PC-3 (cell line): Measurements from ENCODE around the gene NDOR1.

Source experiments
- EZH2 ChIP-seq: fragments of 300-600 bp; sonication (generic); IDR thresholded peaks from one replicate; pipeline ENCODE4 v1.6.1; 2017; ENCODE audit warnings: antibody characterized with exemption, mild to moderate bottlenecking, low read length; ENCODE audit not compliant: unreplicated experiment
- TF ChIP-seq, protein P1 (sequence below): fragments of 300-600 bp; sonication (generic); conservative IDR thresholded peaks from 2 replicates; pipeline ENCODE4 v1.5.1; 2017; ENCODE audit warnings: antibody characterized with exemption, low read depth, mild to moderate bottlenecking, low read length

DNA sequence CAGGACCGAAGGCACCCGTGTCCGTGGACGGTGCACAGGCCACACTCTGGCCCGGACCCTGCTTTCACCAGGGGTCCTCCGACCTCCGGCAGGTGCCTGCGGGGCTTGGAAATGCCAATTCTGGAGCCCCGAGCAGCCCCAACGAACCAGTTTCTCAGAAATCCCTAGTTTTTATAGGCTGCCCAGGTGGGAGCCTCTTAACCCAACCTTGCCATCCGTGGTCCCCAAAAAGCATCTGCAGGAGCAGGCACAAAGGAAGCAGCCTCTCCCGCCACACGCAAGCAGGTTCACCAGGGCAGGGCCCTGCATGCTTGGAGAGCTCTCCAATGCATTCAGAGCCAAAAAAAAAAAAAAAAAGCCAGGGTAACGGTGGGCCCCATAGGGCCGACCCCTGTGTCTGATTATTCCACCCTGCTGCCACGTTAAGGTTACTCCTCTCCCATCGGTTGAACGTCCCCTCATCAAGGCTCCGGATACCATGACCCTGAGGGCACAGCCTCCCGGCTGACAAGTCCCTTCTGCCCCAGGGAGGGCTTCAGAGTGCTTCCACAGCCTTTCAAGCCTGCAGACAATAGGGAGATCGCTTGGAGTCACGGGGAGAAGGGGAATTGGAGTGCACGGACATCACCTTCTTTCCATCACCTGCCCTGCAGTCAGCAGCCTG lies 4.2 kb upstream of the NDOR1 start:
- TF ChIP-seq, protein P1, sequence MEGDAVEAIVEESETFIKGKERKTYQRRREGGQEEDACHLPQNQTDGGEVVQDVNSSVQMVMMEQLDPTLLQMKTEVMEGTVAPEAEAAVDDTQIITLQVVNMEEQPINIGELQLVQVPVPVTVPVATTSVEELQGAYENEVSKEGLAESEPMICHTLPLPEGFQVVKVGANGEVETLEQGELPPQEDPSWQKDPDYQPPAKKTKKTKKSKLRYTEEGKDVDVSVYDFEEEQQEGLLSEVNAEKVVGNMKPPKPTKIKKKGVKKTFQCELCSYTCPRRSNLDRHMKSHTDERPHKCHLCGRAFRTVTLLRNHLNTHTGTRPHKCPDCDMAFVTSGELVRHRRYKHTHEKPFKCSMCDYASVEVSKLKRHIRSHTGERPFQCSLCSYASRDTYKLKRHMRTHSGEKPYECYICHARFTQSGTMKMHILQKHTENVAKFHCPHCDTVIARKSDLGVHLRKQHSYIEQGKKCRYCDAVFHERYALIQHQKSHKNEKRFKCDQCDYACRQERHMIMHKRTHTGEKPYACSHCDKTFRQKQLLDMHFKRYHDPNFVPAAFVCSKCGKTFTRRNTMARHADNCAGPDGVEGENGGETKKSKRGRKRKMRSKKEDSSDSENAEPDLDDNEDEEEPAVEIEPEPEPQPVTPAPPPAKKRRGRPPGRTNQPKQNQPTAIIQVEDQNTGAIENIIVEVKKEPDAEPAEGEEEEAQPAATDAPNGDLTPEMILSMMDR = no peak
- TF ChIP-seq EZH2 = no peak
